Sciatic nerve (tissue), 2 donors: ENCODE results near the gene OLFML2A. TPM values are rescaled to one million over a fixed set of nuclear protein-coding genes. Genes with fewer than 3 reads are reported as not detected.
"Not testable (repeated sequence)": the region's sequence is repeated elsewhere in the genome, so short reads cannot be mapped to it uniquely, and the experiment has no call there.

Experiments used
- ATAC-seq: fragments of 200-7000 bp; cut with Tn5 transposase; one replicate; pipeline ENCODE4 v1.9.1; 2020; ENCODE audit warnings: mild to moderate bottlenecking, moderate library complexity
- DNase-seq: peaks from one replicate; pipeline ENCODE4 v3.0.0-alpha.2; 2020; ENCODE audit warnings: low spot score
- intact Hi-C: fragments of 100-400 bp; cut with DNase I; formaldehyde crosslinking; loops from one replicate; pipeline ENCODE4 v1.14.2; 2022
- total RNA-seq: library from RNA; stranded (reverse); fragmentation: NEBNext Ultra II Directional; extraction: Animal tissue kit (Norgen Biotek cat#: 25700); gene quantifications from one replicate; pipeline ENCODE4 v1.2.1, GENCODE V29; 2021
- donor health status: DM: no; HTN: no; CAD: no.
- donor health status: DM: no; HTN: no; CAD: no.

Gene OLFML2A
- total RNA-seq, 1 donor from 2014 or later: 110 TPM

GRCh38 chr9:124810663-124811355 is 33.9 kb downstream of the OLFML2A start:
- peak; percentile 77 for ATAC-seq
- DNase-seq: no peak
- intact Hi-C loops: no loop called here

GRCh38 chr9:124812441-124812876 is 35.5 kb downstream of the OLFML2A start:
- intact Hi-C loops: no loop called here
- ATAC-seq: peak; percentile 59
- no peak for DNase-seq

- intact Hi-C loops: no loop called here
- no peak for DNase-seq
- no peak for ATAC-seq
These were observed 36.1 kb downstream of the OLFML2A start for GRCh38 chr9:124813041-124813440.

GRCh38 chr9:124813501-124814163 is 36.7 kb downstream of the OLFML2A start:
- ATAC-seq (no peak), DNase-seq (no peak)
- intact Hi-C loops: no loop called here

- DNase-seq: no peak
- no peak for ATAC-seq
- intact Hi-C loops: no loop called here
These were observed 37.2 kb downstream of the OLFML2A start for GRCh38 chr9:124814164-124814535.

GRCh38 chr9:124815601-124816000 is 38.7 kb downstream of the OLFML2A start:
- intact Hi-C loops: no loop called here
- ATAC-seq (no peak), DNase-seq (no peak)

- DNase-seq: no peak
- intact Hi-C loops: no loop called here
- ATAC-seq: no peak
These were observed 41.7 kb downstream of the OLFML2A start for GRCh38 chr9:124818431-124819281.

- DNase-seq (peak; percentile 66), ATAC-seq (peak; percentile 76)
- intact Hi-C loops: no loop called here
These were observed 44.0 kb downstream of the OLFML2A start for GRCh38 chr9:124820698-124821623.

GRCh38 chr9:124828489-124829333 is 51.8 kb downstream of the OLFML2A start:
- no peak for ATAC-seq
- no peak for DNase-seq
- intact Hi-C loops: no loop called here

- no peak for ATAC-seq
- intact Hi-C loops: no loop called here
- no peak for DNase-seq
These were observed 52.4 kb downstream of the OLFML2A start for GRCh38 chr9:124829334-124829669.

GRCh38 chr9:124830593-124830992 is 53.7 kb downstream of the OLFML2A start:
- ATAC-seq: no peak
- intact Hi-C loops: no loop called here
- DNase-seq: no peak

GRCh38 chr9:124831642-124832364 is 54.9 kb downstream of the OLFML2A start:
- intact Hi-C loops: no loop called here
- DNase-seq (no peak), ATAC-seq (no peak)

- DNase-seq (peak; percentile 63), ATAC-seq (peak; percentile 35)
- intact Hi-C loops: no loop called here
These were observed 57.7 kb downstream of the OLFML2A start for GRCh38 chr9:124834591-124834990.

- intact Hi-C loops: no loop called here
These were observed 58.2 kb downstream of the OLFML2A start for GRCh38 chr9:124835026-124835557.

GRCh38 chr9:124838132-124838531 is 61.2 kb downstream of the OLFML2A start:
- DNase-seq, ATAC-seq, intact Hi-C loops: not testable (repeated sequence)

More at GRCh38 chr9:124835026-124835557, 58.2 kb downstream of the OLFML2A start:
- DNase-seq: peak; percentile 91
- ATAC-seq: peak; percentile 28

GRCh38 chr9:124838567-124839275 is 61.8 kb downstream of the OLFML2A start:
- ATAC-seq, intact Hi-C loops, DNase-seq: not testable (repeated sequence)
